Measurements from ENCODE around the gene CLASRP. TPM values are rescaled to one million over a fixed set of nuclear protein-coding genes. Genes with fewer than 3 reads are reported as not detected.

CLASRP gene
- total and polyA plus RNA-seq, 9 of the 15 experiments (the other 6 are each of a cell fraction or from before 2014, with no cell fraction given) = 0.94 to 86.3 (median 44.0) TPM

DNA sequence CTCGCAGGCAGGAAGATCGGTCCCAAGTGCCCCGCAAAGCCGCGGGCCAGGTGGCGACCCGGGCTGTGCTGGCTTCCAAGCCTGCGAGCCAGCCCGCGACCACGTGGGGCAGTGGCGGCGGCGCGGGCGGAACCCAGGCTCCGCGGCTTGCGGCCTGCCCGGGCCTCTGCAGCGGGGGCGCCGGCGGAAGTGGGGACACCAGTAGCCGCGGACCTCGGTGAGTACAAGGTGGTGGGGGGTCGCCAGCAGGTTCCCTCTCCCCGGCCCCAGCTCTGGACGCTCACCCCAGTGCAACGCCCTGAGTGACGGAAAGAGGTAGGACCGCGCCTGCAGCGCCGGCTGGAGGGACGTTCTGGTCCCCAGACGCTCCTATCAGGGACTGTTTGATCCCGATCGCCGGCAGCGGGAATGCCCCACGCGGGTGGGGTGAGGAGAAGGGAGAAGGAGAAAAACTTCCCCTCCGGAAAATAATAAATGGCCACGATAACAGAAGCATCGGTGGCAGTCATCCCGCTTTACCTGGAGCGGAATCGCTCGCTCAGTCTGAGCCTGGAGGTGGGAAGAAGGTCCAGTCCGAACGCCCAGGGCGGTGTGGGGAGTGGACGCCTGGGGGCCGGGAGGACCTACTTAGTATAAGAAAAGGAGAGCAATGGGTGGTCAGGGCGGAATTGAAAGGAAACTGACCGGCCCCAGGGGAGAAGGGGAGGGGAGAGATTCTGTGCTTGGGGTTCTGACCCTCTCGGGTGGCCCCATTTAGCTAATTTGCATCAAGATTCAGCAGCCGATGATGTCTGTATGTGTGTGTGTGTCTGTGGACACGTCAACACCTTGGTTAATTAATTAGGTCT, 40.4 kb downstream of the CLASRP start, which contains the start of gene GEMIN7 (continued):
- TF ChIP-seq, protein P1, sequence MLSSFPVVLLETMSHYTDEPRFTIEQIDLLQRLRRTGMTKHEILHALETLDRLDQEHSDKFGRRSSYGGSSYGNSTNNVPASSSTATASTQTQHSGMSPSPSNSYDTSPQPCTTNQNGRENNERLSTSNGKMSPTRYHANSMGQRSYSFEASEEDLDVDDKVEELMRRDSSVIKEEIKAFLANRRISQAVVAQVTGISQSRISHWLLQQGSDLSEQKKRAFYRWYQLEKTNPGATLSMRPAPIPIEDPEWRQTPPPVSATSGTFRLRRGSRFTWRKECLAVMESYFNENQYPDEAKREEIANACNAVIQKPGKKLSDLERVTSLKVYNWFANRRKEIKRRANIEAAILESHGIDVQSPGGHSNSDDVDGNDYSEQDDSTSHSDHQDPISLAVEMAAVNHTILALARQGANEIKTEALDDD (IDR thresholded peaks at IDR 0.05) = no peak
- TF ChIP-seq SRSF9 (IDR thresholded peaks at IDR 0.05; ENCODE audit: borderline replicate concordance, low read depth, low read length) (no peak), SMARCE1 (IDR thresholded peaks at IDR 0.05) (no peak), SIN3B (IDR thresholded peaks at IDR 0.05; ENCODE audit: low read depth) (peak; percentile 95), SP2 (IDR thresholded peaks at IDR 0.05; ENCODE audit: extremely low read depth, low read depth, low read length, poor library complexity, severe bottlenecking) (peak; percentile 37), NR2F6 (CRISPR knock-in tag; IDR thresholded peaks at IDR 0.05) (peak; percentile 69), SMC3 (conservative IDR thresholded peaks at IDR 0.05; ENCODE audit: insufficient read depth, low read depth, low read length) (peak; percentile 17; the same call in 1 of the 2 replicates), PCBP2 (IDR thresholded peaks at IDR 0.05; ENCODE audit: low read depth, low read length, poor library complexity, severe bottlenecking) (no peak), ZNF133 (CRISPR knock-in tag; IDR thresholded peaks at IDR 0.05) (no peak), RAD21 (CRISPR knock-in tag; conservative IDR thresholded peaks at IDR 0.05 in 1 of 2, IDR thresholded peaks at IDR 0.05 in 1 of 2) (0 out of 4 replicates have a peak, but pooled peaks of 1 of the 2 experiments have one; percentile 15), RNF2 (IDR thresholded peaks at IDR 0.05) (peak; percentile 63; the same call in 1 of the 2 replicates), ZNF408 (CRISPR knock-in tag; IDR thresholded peaks at IDR 0.05; ENCODE audit: low read depth) (no peak), ETV5 (CRISPR knock-in tag; IDR thresholded peaks at IDR 0.05; ENCODE audit: low read depth) (peak; percentile 81), XRCC3 (IDR thresholded peaks at IDR 0.05) (no peak)
- TF ChIP-seq, protein P2, sequence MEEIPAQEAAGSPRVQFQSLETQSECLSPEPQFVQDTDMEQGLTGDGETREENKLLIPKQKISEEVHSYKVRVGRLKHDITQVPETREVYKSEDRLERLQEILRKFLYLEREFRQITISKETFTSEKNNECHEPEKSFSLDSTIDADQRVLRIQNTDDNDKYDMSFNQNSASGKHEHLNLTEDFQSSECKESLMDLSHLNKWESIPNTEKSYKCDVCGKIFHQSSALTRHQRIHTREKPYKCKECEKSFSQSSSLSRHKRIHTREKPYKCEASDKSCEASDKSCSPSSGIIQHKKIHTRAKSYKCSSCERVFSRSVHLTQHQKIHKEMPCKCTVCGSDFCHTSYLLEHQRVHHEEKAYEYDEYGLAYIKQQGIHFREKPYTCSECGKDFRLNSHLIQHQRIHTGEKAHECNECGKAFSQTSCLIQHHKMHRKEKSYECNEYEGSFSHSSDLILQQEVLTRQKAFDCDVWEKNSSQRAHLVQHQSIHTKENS (CRISPR knock-in tag; IDR thresholded peaks at IDR 0.05) = no peak
- TF ChIP-seq, protein P3, sequence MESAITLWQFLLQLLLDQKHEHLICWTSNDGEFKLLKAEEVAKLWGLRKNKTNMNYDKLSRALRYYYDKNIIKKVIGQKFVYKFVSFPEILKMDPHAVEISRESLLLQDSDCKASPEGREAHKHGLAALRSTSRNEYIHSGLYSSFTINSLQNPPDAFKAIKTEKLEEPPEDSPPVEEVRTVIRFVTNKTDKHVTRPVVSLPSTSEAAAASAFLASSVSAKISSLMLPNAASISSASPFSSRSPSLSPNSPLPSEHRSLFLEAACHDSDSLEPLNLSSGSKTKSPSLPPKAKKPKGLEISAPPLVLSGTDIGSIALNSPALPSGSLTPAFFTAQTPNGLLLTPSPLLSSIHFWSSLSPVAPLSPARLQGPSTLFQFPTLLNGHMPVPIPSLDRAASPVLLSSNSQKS (CRISPR knock-in tag; IDR thresholded peaks at IDR 0.05) = no peak
- TF ChIP-seq, protein P4, sequence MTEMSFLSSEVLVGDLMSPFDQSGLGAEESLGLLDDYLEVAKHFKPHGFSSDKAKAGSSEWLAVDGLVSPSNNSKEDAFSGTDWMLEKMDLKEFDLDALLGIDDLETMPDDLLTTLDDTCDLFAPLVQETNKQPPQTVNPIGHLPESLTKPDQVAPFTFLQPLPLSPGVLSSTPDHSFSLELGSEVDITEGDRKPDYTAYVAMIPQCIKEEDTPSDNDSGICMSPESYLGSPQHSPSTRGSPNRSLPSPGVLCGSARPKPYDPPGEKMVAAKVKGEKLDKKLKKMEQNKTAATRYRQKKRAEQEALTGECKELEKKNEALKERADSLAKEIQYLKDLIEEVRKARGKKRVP (CRISPR knock-in tag; IDR thresholded peaks at IDR 0.05) = no peak
- TF ChIP-seq, protein P5, sequence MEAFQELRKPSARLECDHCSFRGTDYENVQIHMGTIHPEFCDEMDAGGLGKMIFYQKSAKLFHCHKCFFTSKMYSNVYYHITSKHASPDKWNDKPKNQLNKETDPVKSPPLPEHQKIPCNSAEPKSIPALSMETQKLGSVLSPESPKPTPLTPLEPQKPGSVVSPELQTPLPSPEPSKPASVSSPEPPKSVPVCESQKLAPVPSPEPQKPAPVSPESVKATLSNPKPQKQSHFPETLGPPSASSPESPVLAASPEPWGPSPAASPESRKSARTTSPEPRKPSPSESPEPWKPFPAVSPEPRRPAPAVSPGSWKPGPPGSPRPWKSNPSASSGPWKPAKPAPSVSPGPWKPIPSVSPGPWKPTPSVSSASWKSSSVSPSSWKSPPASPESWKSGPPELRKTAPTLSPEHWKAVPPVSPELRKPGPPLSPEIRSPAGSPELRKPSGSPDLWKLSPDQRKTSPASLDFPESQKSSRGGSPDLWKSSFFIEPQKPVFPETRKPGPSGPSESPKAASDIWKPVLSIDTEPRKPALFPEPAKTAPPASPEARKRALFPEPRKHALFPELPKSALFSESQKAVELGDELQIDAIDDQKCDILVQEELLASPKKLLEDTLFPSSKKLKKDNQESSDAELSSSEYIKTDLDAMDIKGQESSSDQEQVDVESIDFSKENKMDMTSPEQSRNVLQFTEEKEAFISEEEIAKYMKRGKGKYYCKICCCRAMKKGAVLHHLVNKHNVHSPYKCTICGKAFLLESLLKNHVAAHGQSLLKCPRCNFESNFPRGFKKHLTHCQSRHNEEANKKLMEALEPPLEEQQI (IDR thresholded peaks at IDR 0.05) = no peak
